NCI-H2196 treated with DMSO at 0.1 percent for 48 hours (cell line): ENCODE measurements around the gene PDRG1.
"Not testable (repeated sequence)": the region's sequence is repeated elsewhere in the genome, so short reads cannot be mapped to it uniquely, and the experiment has no call there.

Experiments
- DNase-seq: peaks from one replicate; lab custom pipeline; 2025; ENCODE audit not compliant: unreplicated experiment; lab: John Stamatoyannopoulos, UW

PDRG1 gene

GRCh38 chr20:31929631-31930030 is 22.2 kb downstream of the PDRG1 start:
- DNase-seq: not testable (repeated sequence)

- no peak for DNase-seq
Observed at GRCh38 chr20:31927627-31928159, 24.2 kb downstream of the PDRG1 start.

- no peak for DNase-seq
Observed at GRCh38 chr20:31926493-31926892, 25.4 kb downstream of the PDRG1 start.

- DNase-seq: no peak
Observed at GRCh38 chr20:31925631-31926030, 26.2 kb downstream of the PDRG1 start.

- DNase-seq: no peak
Observed at GRCh38 chr20:31924561-31924960, 27.3 kb downstream of the PDRG1 start.

GRCh38 chr20:31923388-31924331 is 28.2 kb downstream of the PDRG1 start:
- no peak for DNase-seq

- no peak for DNase-seq
Observed at GRCh38 chr20:31922588-31922987, 29.3 kb downstream of the PDRG1 start.

GRCh38 chr20:31922181-31922580 is 29.7 kb downstream of the PDRG1 start:
- no peak for DNase-seq

- DNase-seq: not testable (repeated sequence)
Observed at GRCh38 chr20:31921480-31921879, 30.4 kb downstream of the PDRG1 start.

- DNase-seq: no peak
Observed at GRCh38 chr20:31920275-31920855, 31.5 kb downstream of the PDRG1 start.

- DNase-seq: no peak
Observed at GRCh38 chr20:31919410-31920155, 32.3 kb downstream of the PDRG1 start.

GRCh38 chr20:31918466-31919105 is 33.3 kb downstream of the PDRG1 start:
- no peak for DNase-seq

- DNase-seq: not testable (repeated sequence)
Observed at GRCh38 chr20:31917962-31918412, 33.9 kb downstream of the PDRG1 start.

GRCh38 chr20:31916708-31917107 is 35.1 kb downstream of the PDRG1 start:
- DNase-seq: no peak

- no peak for DNase-seq
Observed at GRCh38 chr20:31915491-31916280, 36.2 kb downstream of the PDRG1 start.

GRCh38 chr20:31914170-31914569 is 37.7 kb downstream of the PDRG1 start:
- DNase-seq: no peak

- DNase-seq: no peak
Observed at GRCh38 chr20:31913431-31914157, 38.3 kb downstream of the PDRG1 start.

GRCh38 chr20:31910071-31910803 is 41.6 kb downstream of the PDRG1 start:
- no peak for DNase-seq
